AG09319 (cell line): Measurements from ENCODE around the gene GRK6.

Source experiments
- DNase-seq: peaks from one replicate; pipeline ENCODE4 v3.0.0-alpha.2; 2010; ENCODE audit warnings: low read depth; ENCODE audit errors: extremely low read depth
- CTCF ChIP-seq: IDR thresholded peaks from 2 replicates; pipeline ENCODE4 v1.5.1; 2011; ENCODE audit warnings: low read depth, mild to moderate bottlenecking, inconsistent platforms, low read length, moderate library complexity

GRK6 gene

GRCh38 chr5:177421062-177421798 lies 5.2 kb upstream of the GRK6 start:
- no peak for TF ChIP-seq CTCF
- DNase-seq = no peak

- no peak for TF ChIP-seq CTCF
- no peak for DNase-seq
Measured at GRCh38 chr5:177423671-177424070, 2.8 kb upstream of the GRK6 start.

DNA sequence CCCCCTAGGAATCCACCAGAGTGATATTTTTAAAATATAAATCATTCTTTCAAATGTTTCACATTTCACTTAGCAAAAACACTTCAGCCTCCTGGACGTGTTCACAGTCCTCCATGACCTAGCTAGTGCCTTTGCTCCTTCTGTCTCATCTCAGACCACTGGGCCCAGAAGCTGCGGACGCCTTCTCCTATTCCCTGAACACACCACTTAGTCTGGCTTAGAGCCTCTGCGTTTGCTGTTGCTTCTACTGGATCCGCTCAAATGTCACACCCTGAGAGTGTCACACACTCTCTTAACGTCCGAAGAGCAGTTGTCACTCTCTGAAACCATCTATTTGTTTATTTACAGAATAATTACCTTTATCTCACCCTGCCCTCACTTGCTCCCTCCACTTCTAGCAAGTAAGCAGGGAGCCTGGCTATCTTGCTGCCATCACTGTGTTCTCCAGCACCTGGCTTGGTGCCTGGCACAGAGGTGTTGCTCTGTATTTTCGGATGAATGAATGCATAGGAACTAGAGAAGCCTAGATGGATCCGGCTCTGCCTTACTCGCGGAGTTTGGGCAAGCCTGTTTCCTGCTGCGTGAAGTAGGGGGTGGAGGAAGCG lies 1.2 kb upstream of the GRK6 start:
- no peak for DNase-seq
- no peak for TF ChIP-seq CTCF

DNA sequence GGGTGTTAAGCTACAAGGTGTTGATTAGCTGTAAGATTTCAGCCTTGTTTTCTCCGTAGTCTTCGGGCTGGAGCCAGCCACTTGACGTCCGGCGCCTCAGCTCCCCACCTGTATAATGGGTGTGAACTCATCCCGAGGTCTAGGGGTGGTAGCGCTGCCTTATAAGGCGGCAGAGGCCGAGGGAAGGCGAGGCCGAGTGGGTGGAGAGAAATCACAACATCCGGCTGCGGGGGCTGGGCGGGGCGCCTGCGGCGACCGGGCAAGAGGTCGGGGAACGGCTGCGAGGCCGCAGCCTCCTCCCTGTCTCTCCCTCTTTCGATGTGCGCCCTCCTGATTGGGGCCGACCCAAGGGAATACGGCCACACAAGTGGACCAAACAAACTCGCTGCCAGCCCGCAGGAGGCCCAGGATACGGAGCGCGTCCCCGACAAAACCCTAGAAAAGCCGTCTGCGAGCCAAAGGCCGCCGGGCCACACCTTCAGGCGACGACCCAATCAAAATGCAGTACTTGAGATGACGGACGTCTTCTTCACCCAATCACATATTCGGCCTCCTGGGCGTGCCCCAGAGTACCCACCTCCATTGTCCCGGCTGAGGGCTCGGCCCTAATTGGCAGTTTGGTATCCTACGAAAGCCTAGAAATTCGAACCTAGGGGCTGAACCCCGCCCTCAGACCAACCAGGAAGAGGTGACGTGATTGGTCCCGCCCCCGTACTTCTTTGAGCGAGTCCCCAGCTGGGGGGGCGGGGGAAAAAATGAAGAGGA lies 493 bp upstream of the GRK6 start:
- DNase-seq = peak; percentile 100
- no peak for TF ChIP-seq CTCF

GRCh38 chr5:177427211-177427822 lies 841 bp downstream of the GRK6 start:
- DNase-seq = no peak
- no peak for TF ChIP-seq CTCF

- no peak for TF ChIP-seq CTCF
- DNase-seq = no peak
Measured at GRCh38 chr5:177427919-177428573, 1.6 kb downstream of the GRK6 start.
